Urinary bladder (tissue), 4 donors: ENCODE results near the gene ARG2. TPM values are rescaled to one million over a fixed set of nuclear protein-coding genes. Genes with fewer than 3 reads are reported as not detected.
A peak's percentile ranks its signal among the peaks of the same experiment; 100 is the strongest.

Experiments
- DNase-seq: peaks from one replicate; pipeline ENCODE4 v3.0.0-alpha.2; 2015; ENCODE audit errors: extremely low spot score
- H3K27ac ChIP-seq: one replicate; pipeline ENCODE4 v1.5.1; 2013; ENCODE audit warnings: low read depth, mild to moderate bottlenecking, moderate library complexity
- H3K36me3 ChIP-seq: one replicate; pipeline ENCODE4 v1.6.1; 2013; ENCODE audit warnings: mild to moderate bottlenecking, moderate library complexity; ENCODE audit not compliant: insufficient read depth
- H3K4me1 ChIP-seq: one replicate; pipeline ENCODE4 v1.6.1; 2013; ENCODE audit warnings: mild to moderate bottlenecking, moderate library complexity; ENCODE audit not compliant: insufficient read depth
- H3K4me3 ChIP-seq: one replicate; pipeline ENCODE4 v1.5.1; 2013; ENCODE audit warnings: low read depth, low read length
- WGBS: extraction: QIAGEN DNeasy Blood & Tissue Kit; methylation state at CpG from one replicate; pipeline ENCODE4 v1.1.7; 2013; 5-methylcytosine and 5-hydroxymethylcytosine counted together
- polyA plus RNA-seq: library from polyadenylated mRNA; stranded (reverse); fragments of 200-250 nt; gene quantifications from one replicate; pipeline ENCODE4 v1.2.3, GENCODE V29; 2013
- total RNA-seq: library from RNA; depleted of rRNA; stranded (reverse); fragments of >200 nt; gene quantifications from one replicate; pipeline ENCODE4 v1.2.3, GENCODE V29; 2014
- donor health status: healthy with polysubstance abuse.
- donor health status: healthy.

ARG2 gene
- total and polyA plus RNA-seq, 2 donors = 2.1 to 4.7 TPM

DNA sequence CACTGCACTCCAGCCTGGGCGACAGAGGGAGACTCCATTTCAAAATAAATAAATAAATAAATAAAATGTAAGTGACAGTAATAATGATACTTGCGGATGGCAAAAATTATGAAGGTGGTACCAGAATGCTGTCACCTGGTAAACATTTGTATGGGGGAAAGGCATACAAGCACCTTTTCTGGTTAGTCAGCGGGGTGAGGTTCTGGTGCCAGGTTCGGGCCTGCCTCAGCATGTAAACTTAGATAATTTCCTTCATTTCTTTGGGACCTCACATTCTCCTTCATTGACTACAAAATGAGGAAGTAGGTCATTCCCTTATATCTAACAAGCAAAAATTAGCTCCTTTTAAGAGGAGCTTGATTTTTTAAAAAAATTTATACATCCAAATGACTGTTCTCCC lies 43.9 kb downstream of the ARG2 start:
- no peak overlapping the region for H3K27ac ChIP-seq
- H3K4me3 ChIP-seq = no peak overlapping the region
- no peaks in the 10 kb centered on the region for H3K36me3 ChIP-seq
- H3K4me1 ChIP-seq = no peaks in the 10 kb centered on the region
- WGBS = 93% methylated on average over 4 of the region's 4 CpGs
- no peak for DNase-seq

DNA sequence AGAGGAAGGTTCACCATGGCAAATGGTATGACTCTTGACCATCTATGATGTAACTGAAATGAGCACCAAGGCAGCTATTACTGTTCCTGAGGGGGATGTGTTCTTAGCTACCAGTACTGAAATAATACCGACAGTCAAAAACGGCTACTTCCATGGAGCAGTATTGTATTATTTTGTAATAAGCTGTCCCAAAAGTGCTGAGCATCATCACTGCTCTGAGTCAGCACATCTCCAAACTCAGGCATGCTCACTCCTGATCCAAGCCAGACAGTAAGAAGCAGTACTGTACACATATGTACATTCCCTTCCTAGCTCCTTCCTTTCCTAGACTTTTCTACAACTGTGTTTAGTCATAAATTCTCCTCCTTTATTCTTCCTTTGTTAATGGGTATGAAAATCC lies 46.1 kb downstream of the ARG2 start:
- no peak overlapping the region for H3K4me3 ChIP-seq
- no peak overlapping the region for H3K27ac ChIP-seq
- H3K4me1 ChIP-seq = no peaks in the 10 kb centered on the region
- no peaks in the 10 kb centered on the region for H3K36me3 ChIP-seq
- DNase-seq = no peak
- WGBS = 81% methylated on average over 2 of the region's 2 CpGs

DNA sequence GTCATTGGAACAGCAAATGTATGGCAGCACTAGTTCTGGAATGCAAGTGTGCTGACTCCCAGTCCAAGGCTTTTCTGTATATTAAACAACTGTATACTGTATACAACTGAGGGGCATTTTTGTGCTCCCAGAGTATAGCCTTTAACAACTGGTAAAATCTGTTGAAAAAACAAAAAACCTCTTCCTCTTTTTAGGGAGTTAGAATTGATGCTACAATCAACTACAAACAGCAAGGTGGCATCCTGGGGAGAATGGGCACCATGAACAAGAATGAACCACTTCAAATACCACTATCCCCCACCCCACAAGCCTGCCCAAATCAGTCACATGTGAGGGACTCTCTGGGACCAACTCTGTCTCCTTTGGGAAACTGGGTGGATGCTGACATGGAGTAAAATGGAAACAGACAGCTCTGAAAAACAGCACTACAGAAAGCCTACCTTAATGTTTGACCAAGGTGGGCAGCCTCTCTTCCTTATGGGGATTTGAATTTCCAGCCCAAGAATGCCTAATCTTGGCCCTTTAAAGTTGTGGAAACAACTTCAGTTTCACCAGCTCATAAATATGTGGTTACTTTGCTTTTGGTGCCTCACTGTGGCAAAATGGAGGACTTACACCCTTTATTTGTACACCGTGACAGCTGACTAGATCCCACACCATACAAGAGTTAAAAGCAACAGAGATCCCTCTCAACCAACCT lies 47.2 kb downstream of the ARG2 start:
- no peak overlapping the region for H3K4me3 ChIP-seq
- H3K4me1 ChIP-seq = no peaks in the 10 kb centered on the region
- WGBS = 18% methylated on average over 1 of the region's 1 CpG
- no peak overlapping the region for H3K27ac ChIP-seq
- H3K36me3 ChIP-seq = no peaks in the 10 kb centered on the region
- DNase-seq = no peak

DNA sequence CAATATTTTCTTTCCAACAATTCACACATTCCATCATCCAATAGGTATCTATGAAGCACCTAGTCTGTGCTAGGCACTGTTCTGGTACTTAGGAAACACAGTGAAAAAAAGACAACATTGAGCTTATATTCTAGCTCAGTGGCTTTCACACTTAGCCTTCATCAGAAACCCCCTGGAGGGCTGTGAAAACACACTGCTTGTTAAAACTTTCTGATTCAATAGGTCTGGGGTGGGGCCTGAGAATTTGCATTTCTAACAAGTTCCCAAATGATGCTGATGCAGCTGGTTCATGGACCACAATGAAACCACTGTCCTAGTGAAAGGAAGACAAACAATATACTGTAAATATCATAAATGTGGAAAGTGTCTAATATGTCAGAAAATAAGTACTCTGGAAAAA lies 48.8 kb downstream of the ARG2 start:
- no peak overlapping the region for H3K27ac ChIP-seq
- H3K4me3 ChIP-seq = no peak overlapping the region
- no peaks in the 10 kb centered on the region for H3K4me1 ChIP-seq
- no peaks in the 10 kb centered on the region for H3K36me3 ChIP-seq
- DNase-seq = no peak

DNA sequence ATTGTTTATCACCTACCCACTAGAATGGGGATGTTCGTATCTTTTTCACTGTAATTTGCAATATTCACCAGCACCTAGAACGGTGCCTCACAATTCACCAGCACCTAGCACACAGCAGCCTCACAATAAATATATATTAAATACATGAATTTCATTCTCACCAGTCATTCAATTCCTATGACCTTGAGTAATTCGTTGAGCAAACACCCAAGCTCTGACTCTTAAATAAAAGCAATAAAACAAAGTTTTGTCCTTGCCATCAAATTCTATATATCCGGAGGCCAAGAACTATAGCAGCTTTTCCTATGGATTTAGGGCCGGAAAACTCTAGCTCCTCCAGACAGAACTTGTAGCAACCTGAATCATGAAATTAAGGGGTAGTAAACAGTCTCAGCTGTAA lies 53.7 kb downstream of the ARG2 start:
- WGBS = 42% methylated on average over 5 of the region's 5 CpGs
- H3K27ac ChIP-seq = no peak overlapping the region
- DNase-seq = no peak
- no peaks in the 10 kb centered on the region for H3K36me3 ChIP-seq
- no peaks in the 10 kb centered on the region for H3K4me1 ChIP-seq
- H3K4me3 ChIP-seq = peak overlapping the region; percentile 93

DNA sequence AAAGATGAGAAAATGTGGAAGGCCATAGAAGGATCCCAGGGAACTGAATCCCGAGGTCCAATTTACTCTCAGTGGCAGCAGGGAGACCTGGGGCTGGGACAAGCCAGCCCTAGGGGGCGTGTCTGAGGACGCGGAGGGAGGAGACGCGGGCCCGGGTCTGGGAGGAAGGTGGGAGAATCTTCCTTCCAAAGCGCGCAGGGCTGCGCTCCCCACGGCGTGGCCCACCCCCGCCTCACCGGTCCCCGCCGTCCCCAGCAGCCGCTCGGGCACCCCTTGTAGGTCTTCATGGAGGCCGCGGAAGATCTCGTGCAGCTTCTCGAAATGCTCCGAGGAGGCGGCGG lies 54.4 kb downstream of the ARG2 start:
- Histone ChIP-seq H3K4me1 (no peaks in the 10 kb centered on the region), H3K36me3 (no peaks in the 10 kb centered on the region), H3K27ac (peak overlapping the region; percentile 98), H3K4me3 (peak overlapping the region; percentile 93)
- peak; percentile 29 for DNase-seq
- WGBS = under 1% methylated on average over 25 of the region's 25 CpGs

DNA sequence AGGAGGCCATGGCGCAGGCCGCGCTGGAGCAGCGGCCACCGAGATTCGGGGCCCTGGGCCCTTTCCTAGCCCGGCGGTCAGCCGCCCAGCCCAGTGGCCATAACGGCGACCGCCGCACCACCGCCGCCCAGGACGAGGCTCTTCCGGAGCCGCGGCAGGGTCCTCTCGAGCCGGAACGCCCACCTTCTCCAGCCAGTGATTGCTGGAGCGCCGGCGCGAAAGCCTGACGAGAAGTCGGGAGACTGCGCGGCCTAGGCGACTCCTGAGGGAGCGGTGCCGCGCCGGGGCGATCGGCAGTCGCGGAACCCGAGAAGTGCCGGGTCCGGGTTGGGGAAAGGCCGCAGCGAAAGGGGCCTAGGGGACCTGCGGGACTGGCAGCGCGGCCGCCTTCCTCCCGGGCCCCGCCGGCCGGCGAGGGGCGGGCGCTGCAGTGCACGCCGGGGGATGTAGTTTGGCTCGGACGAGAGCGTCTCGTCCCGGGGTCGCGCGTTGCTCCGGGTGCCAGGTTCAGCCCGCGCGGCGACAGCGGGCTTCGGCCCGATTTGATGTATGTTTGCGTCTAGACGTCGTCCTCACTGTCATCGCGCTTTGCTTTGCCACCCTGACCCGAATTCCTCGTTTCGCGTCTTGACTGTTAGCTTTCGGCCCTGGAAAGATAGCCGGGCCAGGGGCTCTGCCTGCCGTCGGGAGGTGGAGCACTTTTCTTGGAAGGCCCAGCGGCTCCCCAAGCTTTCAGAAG lies 54.9 kb downstream of the ARG2 start, which contains the start of gene VTI1B:
Gene VTI1B (minus strand): TSS at position 153 of the 739 bp plus-strand sequence. CDS start 143 bp downstream, at position 10.
- under 1% methylated on average over 87 of the region's 87 CpGs for WGBS
- peak; percentile 54 for DNase-seq

DNA sequence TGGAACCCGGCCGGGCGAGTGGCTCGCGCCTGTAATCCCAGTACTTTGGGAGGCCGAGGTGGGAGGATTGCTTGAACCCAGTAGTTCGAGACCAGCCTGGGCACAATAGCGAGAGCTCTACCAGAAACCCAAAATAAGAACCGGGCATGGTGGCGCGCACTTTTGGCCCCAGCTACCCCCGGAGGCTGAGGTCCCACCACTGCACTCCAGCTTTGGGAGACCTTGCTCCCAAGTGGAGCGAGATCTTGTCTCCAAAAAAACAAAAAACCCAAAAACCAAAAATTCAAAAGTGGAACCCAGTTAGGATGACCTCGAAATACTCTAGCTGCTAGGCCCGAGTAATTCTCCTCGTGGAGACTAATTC lies 55.5 kb downstream of the ARG2 start:
- no peaks in the 10 kb centered on the region for H3K36me3 ChIP-seq
- H3K4me3 ChIP-seq = peak overlapping the region; percentile 93
- no peak for DNase-seq
- 32% methylated on average over 16 of the region's 16 CpGs for WGBS
- no peaks in the 10 kb centered on the region for H3K4me1 ChIP-seq
- peak overlapping the region; percentile 98 for H3K27ac ChIP-seq

More for the DNA sequence above, 54.9 kb downstream of the ARG2 start, which contains the start of gene VTI1B:
- H3K36me3 ChIP-seq = no peaks in the 10 kb centered on the region
- no peaks in the 10 kb centered on the region for H3K4me1 ChIP-seq
- H3K27ac ChIP-seq = peak within 1 kb of the TSS; percentile 98
- peak within 1 kb of the TSS; percentile 93 for H3K4me3 ChIP-seq

DNA sequence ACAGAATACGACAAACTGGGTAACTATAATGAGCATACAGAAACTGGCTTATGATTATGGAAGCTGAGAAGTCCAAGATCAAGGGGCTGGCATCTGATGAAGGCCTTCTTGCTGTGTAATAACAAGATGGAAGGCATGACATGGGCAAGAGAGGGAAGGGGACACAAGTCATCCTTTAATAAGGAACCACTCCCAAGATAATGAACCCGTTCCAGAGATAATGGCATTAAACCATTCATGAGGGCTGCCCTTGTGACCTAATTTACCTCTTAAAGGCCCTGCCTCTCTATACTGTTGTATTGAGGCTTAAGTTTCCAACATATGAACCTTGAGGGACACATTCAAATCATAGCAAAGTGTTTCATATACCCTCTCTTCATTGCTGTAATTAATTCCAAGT lies 59.3 kb downstream of the ARG2 start:
- DNase-seq = no peak
- Histone ChIP-seq H3K4me1 (no peaks in the 10 kb centered on the region), H3K4me3 (no peak overlapping the region), H3K27ac (no peak overlapping the region), H3K36me3 (no peaks in the 10 kb centered on the region)
- WGBS = 77% methylated on average over 2 of the region's 2 CpGs

DNA sequence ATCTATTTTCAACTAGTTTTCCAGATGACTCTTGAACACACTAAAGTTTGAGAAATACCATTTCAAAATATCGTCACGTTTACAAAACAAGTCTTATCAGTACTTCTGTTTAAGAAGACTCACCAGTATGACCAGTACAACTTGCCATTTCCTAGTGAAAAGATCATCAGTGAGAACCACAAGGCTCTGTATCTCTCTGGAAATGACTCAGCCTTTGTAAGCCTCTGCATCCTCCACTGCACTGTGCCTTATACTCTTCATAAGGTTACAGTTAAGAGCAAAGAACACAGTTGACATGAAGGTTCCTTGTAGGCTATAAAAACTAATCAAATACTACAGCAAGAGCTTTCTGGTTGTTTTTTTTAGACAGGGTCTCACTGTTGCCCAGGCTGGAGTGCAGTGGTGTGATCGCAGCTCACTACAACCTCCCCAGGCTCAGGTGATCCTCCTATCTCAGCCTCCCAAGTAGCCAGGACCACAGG lies 60.4 kb downstream of the ARG2 start:
- no peak for DNase-seq
- Histone ChIP-seq H3K4me3 (no peak overlapping the region), H3K36me3 (no peaks in the 10 kb centered on the region), H3K27ac (no peak overlapping the region), H3K4me1 (no peaks in the 10 kb centered on the region)
- 82% methylated on average over 3 of the region's 3 CpGs for WGBS

DNA sequence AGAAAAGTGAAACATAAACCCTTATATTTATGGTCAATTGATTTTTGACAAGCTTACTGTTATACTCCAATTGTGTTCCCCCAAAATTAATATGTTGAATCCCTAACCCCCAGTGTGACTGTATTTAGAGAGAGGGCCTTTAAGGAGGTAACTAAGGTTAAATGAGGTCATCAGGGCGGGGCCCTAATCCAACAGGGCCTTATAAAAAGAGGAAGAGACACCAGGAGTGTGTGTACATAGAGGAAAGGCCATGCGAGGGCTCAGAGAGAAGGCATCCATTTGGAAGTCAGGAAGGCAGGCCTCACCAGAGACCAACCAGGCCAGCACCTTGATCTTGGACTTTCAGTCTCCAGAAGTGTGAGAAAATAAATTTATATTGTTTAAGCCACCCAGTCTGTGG lies 61.2 kb downstream of the ARG2 start:
- 75% methylated on average over 2 of the region's 2 CpGs for WGBS

DNA sequence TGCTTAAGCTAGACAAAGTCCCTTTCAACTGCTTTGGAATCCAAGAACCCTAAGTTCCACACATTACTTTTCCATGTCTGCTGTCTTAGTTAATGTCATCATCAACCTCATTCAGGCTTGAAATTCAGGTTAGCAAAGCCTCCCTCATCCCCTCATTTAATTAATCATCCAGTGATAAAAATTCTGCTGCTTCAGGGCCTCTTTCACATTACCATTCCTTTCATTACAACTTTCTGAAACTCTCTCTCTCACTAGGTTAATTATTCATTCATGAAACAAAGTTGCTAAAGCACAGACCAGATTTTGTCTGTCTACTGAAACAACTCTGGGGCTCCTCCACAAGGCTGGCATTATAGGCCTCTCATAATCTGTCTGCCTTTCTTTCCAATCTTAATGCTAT lies 64.1 kb downstream of the ARG2 start:
- Histone ChIP-seq H3K36me3 (peaks cover 2% of the 10 kb centered on the region), H3K27ac (no peak overlapping the region), H3K4me3 (no peak overlapping the region), H3K4me1 (no peaks in the 10 kb centered on the region)
- no peak for DNase-seq

More for the DNA sequence above, 61.2 kb downstream of the ARG2 start:
- Histone ChIP-seq H3K27ac (no peak overlapping the region), H3K4me3 (no peak overlapping the region), H3K36me3 (no peaks in the 10 kb centered on the region), H3K4me1 (no peaks in the 10 kb centered on the region)
- no peak for DNase-seq

DNA sequence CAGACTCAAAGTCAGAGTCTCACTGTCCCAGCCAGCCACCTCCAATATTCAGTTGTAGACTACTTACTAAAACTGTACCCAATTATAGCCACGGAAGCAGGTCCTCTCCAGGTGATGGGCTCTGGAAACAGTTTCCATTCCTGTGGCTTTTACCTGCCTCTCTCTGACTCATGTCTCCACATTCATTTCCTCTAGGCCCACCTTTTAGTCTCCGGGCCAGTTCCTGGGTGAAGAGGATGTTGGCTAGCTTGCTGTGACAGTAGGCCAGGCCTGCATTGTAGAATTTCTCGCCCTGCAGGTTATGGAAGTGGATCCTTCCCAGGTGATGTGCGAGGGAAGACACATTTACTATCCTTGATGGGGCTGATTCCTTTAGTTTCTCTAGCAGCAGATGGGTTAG lies 70.3 kb downstream of the ARG2 start:
- no peak for DNase-seq
- WGBS = 97% methylated on average over 4 of the region's 4 CpGs
- H3K4me3 ChIP-seq = no peak overlapping the region
- H3K4me1 ChIP-seq = peaks cover 2% of the 10 kb centered on the region
- H3K27ac ChIP-seq = no peak overlapping the region
- H3K36me3 ChIP-seq = peaks cover 6% of the 10 kb centered on the region

DNA sequence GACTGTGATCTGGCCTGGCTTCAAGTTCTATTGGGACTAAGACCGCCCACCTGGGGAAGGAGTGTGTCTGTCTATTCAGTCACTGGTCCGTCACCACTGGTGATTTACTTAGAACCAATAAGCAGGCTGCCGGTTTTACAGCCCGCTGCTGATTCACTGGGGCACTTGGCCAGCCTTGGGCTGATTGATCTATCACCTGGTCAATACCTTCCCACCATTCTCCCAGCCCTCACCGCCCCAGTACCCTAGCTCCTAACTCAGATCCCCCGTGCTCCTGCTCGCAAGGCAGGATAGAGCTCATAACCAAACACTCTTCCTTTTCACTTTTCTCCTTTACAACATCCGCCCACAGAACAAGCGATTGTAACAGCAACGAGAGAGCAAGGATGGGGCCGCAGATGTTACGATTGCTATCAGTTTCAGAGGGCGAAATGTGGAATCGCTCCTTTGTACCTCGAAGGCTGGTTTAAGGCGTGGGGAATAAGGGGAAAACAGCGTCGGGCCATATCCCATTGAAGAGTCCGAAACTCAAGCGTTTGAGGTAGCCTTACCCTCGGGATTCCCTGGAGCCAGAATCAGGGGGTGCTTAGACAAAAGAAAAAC lies 75.2 kb downstream of the ARG2 start:
- WGBS = 2% methylated on average over 21 of the region's 21 CpGs
- peaks cover 4% of the 10 kb centered on the region for H3K36me3 ChIP-seq
- peak overlapping the region; percentile 73 for H3K4me3 ChIP-seq
- peaks cover 2% of the 10 kb centered on the region for H3K4me1 ChIP-seq
- H3K27ac ChIP-seq = peak overlapping the region; percentile 41
- peak; percentile 37 for DNase-seq
